ENCODE data around the gene TAX1BP3. TPM values are rescaled to one million over a fixed set of nuclear protein-coding genes. Genes with fewer than 3 reads are reported as not detected.

Gene TAX1BP3
- polyA plus RNA-seq, 1 of the 3 experiments (the other 2 are of a cell fraction), result 192 TPM

- ChIA-PET CTCF (interaction anchor here (1.1 to 2.2 kb wide), 3 partner anchors 9 to 609 kb away, joined by 3 to 5 read pairs (median 3); partner anchors contain the start of gene TAX1BP3), POLR2A (no interaction called here)
- no peak overlapping the region for H3K9ac ChIP-seq
- no peaks in the 10 kb centered on the region for H3K9me3 ChIP-seq
- no peak overlapping the region for H3K27ac ChIP-seq (ENCODE audit: low read depth in 2 of 2, low read length in 1 of 2)
- H3K4me2 ChIP-seq, result no peak overlapping the region
- 100% methylated on average over 1 of the region's 7 CpGs for WGBS (ENCODE audit: low lambda C conversion rate)
- H3K9me2 ChIP-seq, result no peaks in the 10 kb centered on the region
- H3K4me1 ChIP-seq (ENCODE audit: control insufficient read depth in 1 of 2, insufficient read depth in 2 of 2, low read depth in 1 of 2, low read length in 1 of 2), result peaks cover 0 to 13% of the 10 kb centered on the region in 2 experiments; a peak in 3 of 4 replicates
- no peak overlapping the region for H2AFZ ChIP-seq (ENCODE audit: low read depth)
- peaks cover 4% of the 10 kb centered on the region; the same call in 1 of the 2 replicates for H4K20me1 ChIP-seq (ENCODE audit: insufficient read depth)
- no peaks in the 10 kb centered on the region for H3K79me2 ChIP-seq (ENCODE audit: insufficient read depth)
- no peaks in the 10 kb centered on the region for H3K27me3 ChIP-seq (ENCODE audit: insufficient read depth)
- H3K36me3 ChIP-seq (replicated peaks in 1 of 2; ENCODE audit: control insufficient read depth in 1 of 2, insufficient read depth in 2 of 2, low read length in 1 of 2), result peaks cover under 1 to 8% of the 10 kb centered on the region in 2 experiments
- peaks cover 12% of the 10 kb centered on the region for H3F3A ChIP-seq (replicated peaks; ENCODE audit: insufficient read depth)
- DNase-seq, result no peak
- no peak overlapping the region for H3K4me3 ChIP-seq (ENCODE audit: low read depth in 2 of 2, low read length in 1 of 2)
- TF ChIP-seq RFX5 (IDR thresholded peaks at IDR 0.05; ENCODE audit: low read length) (no peak), PBX3 (IDR thresholded peaks at IDR 0.05) (no peak), SIN3A (IDR thresholded peaks at IDR 0.05; ENCODE audit: borderline replicate concordance, low read depth, low read length) (no peak), GATA2 (CRISPR knock-in tag; IDR thresholded peaks at IDR 0.05) (no peak), FOXM1 (IDR thresholded peaks at IDR 0.05; ENCODE audit: low read depth) (no peak), EP300 (IDR thresholded peaks at IDR 0.05; ENCODE audit: borderline replicate concordance in 1 of 2, low read depth in 1 of 2, low read length in 1 of 2) (no peak)
Measured at GRCh38 chr17:3657588-3657869, 10.8 kb downstream of the TAX1BP3 start.

DNA sequence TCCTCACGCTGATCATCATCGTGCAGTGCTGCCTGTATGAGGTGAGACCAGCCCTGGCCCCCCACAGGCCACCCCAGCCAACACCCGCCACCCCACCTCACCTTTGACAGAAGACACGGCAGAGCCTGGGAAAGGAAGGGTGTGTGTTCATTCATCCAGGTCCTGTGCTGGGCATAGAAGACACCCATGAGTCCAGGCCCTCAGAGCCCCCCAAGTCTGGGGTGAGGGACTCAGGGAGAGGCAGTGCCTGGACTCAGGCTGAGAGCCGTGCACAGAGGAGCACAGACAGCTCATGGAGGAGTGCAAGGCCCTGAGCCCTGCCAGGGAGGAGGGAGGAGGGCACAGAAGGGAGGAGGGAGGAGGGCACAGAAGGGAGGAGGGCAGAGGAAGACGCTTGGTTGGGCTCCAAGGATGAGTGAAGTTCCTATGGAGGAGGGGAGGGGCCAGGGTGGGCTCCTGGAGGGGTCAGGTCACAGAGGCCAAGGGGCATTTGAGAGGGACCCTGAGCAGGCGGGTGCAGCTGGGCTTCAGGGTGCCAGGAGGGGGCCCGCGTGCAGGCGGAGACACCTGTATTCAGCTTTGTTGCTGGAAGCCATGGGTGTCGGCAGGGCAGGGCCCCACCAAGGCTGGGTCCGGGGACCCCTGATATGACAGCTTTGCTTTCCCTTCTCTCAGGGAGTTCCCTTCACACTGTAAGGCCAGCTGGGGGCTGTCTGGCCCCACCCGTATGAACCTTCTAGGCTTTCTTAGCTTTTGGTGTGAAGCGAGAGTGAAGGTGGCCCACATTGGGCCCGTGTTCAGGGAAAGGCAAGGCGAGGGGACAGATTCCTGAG lies 11.4 kb downstream of the TAX1BP3 start:
- Histone ChIP-seq H3K27ac (ENCODE audit: low read depth in 2 of 2, low read length in 1 of 2) (no peak overlapping the region), H3K4me2 (no peak overlapping the region), H3K79me2 (ENCODE audit: insufficient read depth) (no peaks in the 10 kb centered on the region), H3K9me2 (no peaks in the 10 kb centered on the region), H3K9ac (no peak overlapping the region), H3K9me3 (no peaks in the 10 kb centered on the region), H4K20me1 (ENCODE audit: insufficient read depth) (peaks cover 4% of the 10 kb centered on the region; the same call in 1 of the 2 replicates), H3K4me1 (ENCODE audit: control insufficient read depth in 1 of 2, insufficient read depth in 2 of 2, low read depth in 1 of 2, low read length in 1 of 2) (peaks cover 0 to 13% of the 10 kb centered on the region in 2 experiments; a peak in 3 of 4 replicates), H2AFZ (ENCODE audit: low read depth) (no peak overlapping the region), H3K36me3 (replicated peaks in 1 of 2; ENCODE audit: control insufficient read depth in 1 of 2, insufficient read depth in 2 of 2, low read length in 1 of 2) (peaks cover 0 to 8% of the 10 kb centered on the region in 2 experiments), H3K4me3 (ENCODE audit: low read depth in 2 of 2, low read length in 1 of 2) (no peak overlapping the region), H3F3A (replicated peaks; ENCODE audit: insufficient read depth) (peaks cover 12% of the 10 kb centered on the region), H3K27me3 (ENCODE audit: insufficient read depth) (no peaks in the 10 kb centered on the region)
- POLR2A ChIA-PET, result interaction anchor here (0.6 kb wide), 1 partner anchor 49 kb away, joined by 3 read pairs; no protein-coding TSS in a partner anchor
- CTCF ChIA-PET, result interaction anchor here (1.5 to 2.2 kb wide), 2 partner anchors 11 to 608 kb away, joined by 3 to 5 read pairs; partner anchors contain the start of gene TAX1BP3
- 89% methylated on average over 15 of the region's 16 CpGs for WGBS (ENCODE audit: low lambda C conversion rate)
- DNase-seq, result no peak
- TF ChIP-seq NRF1 (IDR thresholded peaks at IDR 0.05; ENCODE audit: low read depth, low read length), result no peak
- TF ChIP-seq ELF1 (IDR thresholded peaks at IDR 0.05), result no peak
- TF ChIP-seq NFIC (IDR thresholded peaks at IDR 0.05; ENCODE audit: borderline replicate concordance), result no peak
- TF ChIP-seq TAF1 (IDR thresholded peaks at IDR 0.05; ENCODE audit: borderline replicate concordance, low read depth, low read length), result no peak
- TF ChIP-seq, protein P1, sequence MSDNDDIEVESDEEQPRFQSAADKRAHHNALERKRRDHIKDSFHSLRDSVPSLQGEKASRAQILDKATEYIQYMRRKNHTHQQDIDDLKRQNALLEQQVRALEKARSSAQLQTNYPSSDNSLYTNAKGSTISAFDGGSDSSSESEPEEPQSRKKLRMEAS (IDR thresholded peaks at IDR 0.05; ENCODE audit: low read depth), result no peak
- no peak for TF ChIP-seq CHD2 (IDR thresholded peaks at IDR 0.05; ENCODE audit: low read length, partially characterized antibody)
- no peak for TF ChIP-seq MEF2A (IDR thresholded peaks at IDR 0.05; ENCODE audit: borderline replicate concordance, low read depth)
- no peak for TF ChIP-seq GATA2 (CRISPR knock-in tag; IDR thresholded peaks at IDR 0.05)
- TF ChIP-seq CTCF (IDR thresholded peaks at IDR 0.05), result no peak
- no peak for TF ChIP-seq RAD21 (IDR thresholded peaks at IDR 0.05; ENCODE audit: low read length)
